ENCODE measurements around the gene GRIN2A.

GRCh38 chr16:9870962-9871361 is 311.3 kb downstream of the GRIN2A start:
- TF ChIP-seq, protein P1, sequence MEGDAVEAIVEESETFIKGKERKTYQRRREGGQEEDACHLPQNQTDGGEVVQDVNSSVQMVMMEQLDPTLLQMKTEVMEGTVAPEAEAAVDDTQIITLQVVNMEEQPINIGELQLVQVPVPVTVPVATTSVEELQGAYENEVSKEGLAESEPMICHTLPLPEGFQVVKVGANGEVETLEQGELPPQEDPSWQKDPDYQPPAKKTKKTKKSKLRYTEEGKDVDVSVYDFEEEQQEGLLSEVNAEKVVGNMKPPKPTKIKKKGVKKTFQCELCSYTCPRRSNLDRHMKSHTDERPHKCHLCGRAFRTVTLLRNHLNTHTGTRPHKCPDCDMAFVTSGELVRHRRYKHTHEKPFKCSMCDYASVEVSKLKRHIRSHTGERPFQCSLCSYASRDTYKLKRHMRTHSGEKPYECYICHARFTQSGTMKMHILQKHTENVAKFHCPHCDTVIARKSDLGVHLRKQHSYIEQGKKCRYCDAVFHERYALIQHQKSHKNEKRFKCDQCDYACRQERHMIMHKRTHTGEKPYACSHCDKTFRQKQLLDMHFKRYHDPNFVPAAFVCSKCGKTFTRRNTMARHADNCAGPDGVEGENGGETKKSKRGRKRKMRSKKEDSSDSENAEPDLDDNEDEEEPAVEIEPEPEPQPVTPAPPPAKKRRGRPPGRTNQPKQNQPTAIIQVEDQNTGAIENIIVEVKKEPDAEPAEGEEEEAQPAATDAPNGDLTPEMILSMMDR (IDR thresholded peaks at IDR 0.05): no peak
- TF ChIP-seq POLR2A (IDR thresholded peaks at IDR 0.05): no peak

Data from body of pancreas (tissue), 4 donors.